ENCODE measurements around the gene SEL1L2.

SEL1L2 gene

GRCh38 chr20:13858871-13859270, 131.5 kb downstream of the SEL1L2 start:
- no peak for DNase-seq
- H3K4me3 Mint-ChIP-seq: no peak overlapping the region
- no peaks in the 10 kb centered on the region for H3K4me1 Mint-ChIP-seq
- no peak overlapping the region for H3K27ac Mint-ChIP-seq
- H3K27me3 Mint-ChIP-seq: peaks cover 8% of the 10 kb centered on the region
- peaks cover 0 to 9% of the 10 kb centered on the region in 2 donors for H3K9me3 Mint-ChIP-seq
- no peak for ATAC-seq

GRCh38 chr20:13858439-13858838, 132.0 kb downstream of the SEL1L2 start:
- Mint-ChIP-seq H3K9me3 (peaks cover 0 to 9% of the 10 kb centered on the region in 2 donors), H3K27ac (no peak overlapping the region), H3K4me1 (no peaks in the 10 kb centered on the region), H3K27me3 (peaks cover 8% of the 10 kb centered on the region), H3K4me3 (no peak overlapping the region)
- ATAC-seq (no peak), DNase-seq (no peak)

GRCh38 chr20:13857961-13858360, 132.5 kb downstream of the SEL1L2 start:
- H3K9me3 Mint-ChIP-seq: peaks cover 0 to 9% of the 10 kb centered on the region in 2 donors
- H3K4me1 Mint-ChIP-seq: no peaks in the 10 kb centered on the region
- no peak overlapping the region for H3K4me3 Mint-ChIP-seq
- H3K27ac Mint-ChIP-seq: no peak overlapping the region
- no peak for DNase-seq
- peaks cover 8% of the 10 kb centered on the region for H3K27me3 Mint-ChIP-seq
- no peak for ATAC-seq

- Mint-ChIP-seq H3K27me3 (peaks cover 8% of the 10 kb centered on the region), H3K9me3 (peaks cover 0 to 9% of the 10 kb centered on the region in 2 donors), H3K4me3 (no peak overlapping the region), H3K27ac (no peak overlapping the region), H3K4me1 (no peaks in the 10 kb centered on the region)
- DNase-seq: no peak
- no peak for ATAC-seq
These were observed 133.1 kb downstream of the SEL1L2 start for GRCh38 chr20:13857304-13857703.

GRCh38 chr20:13856354-13856753, 134.1 kb downstream of the SEL1L2 start:
- peaks cover 0 to 9% of the 10 kb centered on the region in 2 donors for H3K9me3 Mint-ChIP-seq
- peaks cover 7% of the 10 kb centered on the region for H3K27me3 Mint-ChIP-seq
- no peak for DNase-seq
- no peak overlapping the region for H3K27ac Mint-ChIP-seq
- H3K4me1 Mint-ChIP-seq: no peaks in the 10 kb centered on the region
- no peak for ATAC-seq
- H3K4me3 Mint-ChIP-seq: no peak overlapping the region

GRCh38 chr20:13855613-13856012, 134.8 kb downstream of the SEL1L2 start:
- Mint-ChIP-seq H3K4me1 (no peaks in the 10 kb centered on the region), H3K4me3 (no peak overlapping the region), H3K27ac (peak overlapping the region; percentile 74 to 77), H3K27me3 (peaks cover 7% of the 10 kb centered on the region), H3K9me3 (peaks cover 0 to 6% of the 10 kb centered on the region in 2 donors)
- ATAC-seq (no peak), DNase-seq (no peak)

GRCh38 chr20:13852306-13852705, 138.1 kb downstream of the SEL1L2 start:
- Mint-ChIP-seq H3K4me3 (no peak overlapping the region), H3K9me3 (no peaks in the 10 kb centered on the region), H3K27ac (no peak overlapping the region), H3K4me1 (no peaks in the 10 kb centered on the region), H3K27me3 (peaks cover 7% of the 10 kb centered on the region)
- no peak for DNase-seq
- ATAC-seq: no peak

GRCh38 chr20:13851279-13851678, 139.1 kb downstream of the SEL1L2 start:
- Mint-ChIP-seq H3K4me3 (no peak overlapping the region), H3K9me3 (no peaks in the 10 kb centered on the region), H3K27me3 (peaks cover 7% of the 10 kb centered on the region), H3K27ac (no peak overlapping the region), H3K4me1 (no peaks in the 10 kb centered on the region)
- DNase-seq: no peak
- no peak for ATAC-seq

GRCh38 chr20:13844296-13844695, 146.1 kb downstream of the SEL1L2 start:
- no peak for ATAC-seq
- no peak for DNase-seq
- H3K27ac Mint-ChIP-seq: no peak overlapping the region
- H3K4me1 Mint-ChIP-seq: no peaks in the 10 kb centered on the region
- peaks cover 10% of the 10 kb centered on the region for H3K27me3 Mint-ChIP-seq
- no peaks in the 10 kb centered on the region for H3K9me3 Mint-ChIP-seq
- H3K4me3 Mint-ChIP-seq: no peak overlapping the region

- Mint-ChIP-seq H3K27ac (no peak overlapping the region), H3K4me1 (no peaks in the 10 kb centered on the region), H3K9me3 (no peaks in the 10 kb centered on the region), H3K27me3 (peaks cover 28% of the 10 kb centered on the region), H3K4me3 (no peak overlapping the region)
- no peak for ATAC-seq
- no peak for DNase-seq
These were observed 149.2 kb downstream of the SEL1L2 start for GRCh38 chr20:13841206-13841605.

GRCh38 chr20:13840093-13840465, 150.3 kb downstream of the SEL1L2 start:
- Mint-ChIP-seq H3K4me1 (no peaks in the 10 kb centered on the region), H3K27me3 (peaks cover 30% of the 10 kb centered on the region), H3K9me3 (no peaks in the 10 kb centered on the region), H3K27ac (no peak overlapping the region), H3K4me3 (no peak overlapping the region)
- no peak for DNase-seq
- no peak for ATAC-seq

- Mint-ChIP-seq H3K4me1 (no peaks in the 10 kb centered on the region), H3K27ac (no peak overlapping the region), H3K27me3 (peaks cover 30% of the 10 kb centered on the region), H3K9me3 (no peaks in the 10 kb centered on the region), H3K4me3 (no peak overlapping the region)
- ATAC-seq: no peak
- DNase-seq: no peak
These were observed 150.9 kb downstream of the SEL1L2 start for GRCh38 chr20:13839421-13840092.

- DNase-seq (no peak), ATAC-seq (no peak)
- Mint-ChIP-seq H3K9me3 (no peaks in the 10 kb centered on the region), H3K4me1 (no peaks in the 10 kb centered on the region), H3K27me3 (peaks cover 23% of the 10 kb centered on the region), H3K27ac (no peak overlapping the region), H3K4me3 (no peak overlapping the region)
These were observed 151.8 kb downstream of the SEL1L2 start for GRCh38 chr20:13838664-13839063.

- no peaks in the 10 kb centered on the region for H3K4me1 Mint-ChIP-seq
- no peak overlapping the region for H3K27ac Mint-ChIP-seq
These were observed 158.9 kb downstream of the SEL1L2 start for GRCh38 chr20:13831476-13831875.

GRCh38 chr20:13825465-13825864, 164.9 kb downstream of the SEL1L2 start:
- H3K4me1 Mint-ChIP-seq: no peaks in the 10 kb centered on the region
- DNase-seq: no peak
- H3K27me3 Mint-ChIP-seq: peaks cover 19% of the 10 kb centered on the region
- H3K9me3 Mint-ChIP-seq: no peaks in the 10 kb centered on the region
- no peak overlapping the region for H3K27ac Mint-ChIP-seq
- H3K4me3 Mint-ChIP-seq: no peak overlapping the region
- ATAC-seq: no peak

More at GRCh38 chr20:13831476-13831875, 158.9 kb downstream of the SEL1L2 start:
- DNase-seq (no peak), ATAC-seq (no peak)
- peaks cover 24% of the 10 kb centered on the region for H3K27me3 Mint-ChIP-seq
- H3K9me3 Mint-ChIP-seq: no peaks in the 10 kb centered on the region
- H3K4me3 Mint-ChIP-seq: no peak overlapping the region

GRCh38 chr20:13824459-13824858, 166.0 kb downstream of the SEL1L2 start:
- Mint-ChIP-seq H3K27me3 (peaks cover 13% of the 10 kb centered on the region), H3K9me3 (no peaks in the 10 kb centered on the region), H3K4me1 (no peaks in the 10 kb centered on the region), H3K27ac (no peak overlapping the region), H3K4me3 (no peak overlapping the region)
- DNase-seq (no peak), ATAC-seq (no peak)

- peak overlapping the region in 1 of 2 donors; percentile 27 for H3K27ac Mint-ChIP-seq
- no peak overlapping the region for H3K4me3 Mint-ChIP-seq
- DNase-seq (no peak), ATAC-seq (no peak)
- peaks cover 14% of the 10 kb centered on the region for H3K4me1 Mint-ChIP-seq
- H3K9me3 Mint-ChIP-seq: no peaks in the 10 kb centered on the region
- H3K27me3 Mint-ChIP-seq: peaks cover 4% of the 10 kb centered on the region
These were observed 168.0 kb downstream of the SEL1L2 start for GRCh38 chr20:13822459-13822858.
